GM18498 (cell line): Measurements from ENCODE around the gene THSD7A.

Experiments
- ATAC-seq: cut with Tn5 transposase; IDR thresholded peaks from one replicate; pipeline ENCODE4 v1.9.1; 2021; ENCODE audit warnings: mild to moderate bottlenecking, moderate library complexity; ENCODE audit not compliant: unreplicated experiment

THSD7A gene

DNA sequence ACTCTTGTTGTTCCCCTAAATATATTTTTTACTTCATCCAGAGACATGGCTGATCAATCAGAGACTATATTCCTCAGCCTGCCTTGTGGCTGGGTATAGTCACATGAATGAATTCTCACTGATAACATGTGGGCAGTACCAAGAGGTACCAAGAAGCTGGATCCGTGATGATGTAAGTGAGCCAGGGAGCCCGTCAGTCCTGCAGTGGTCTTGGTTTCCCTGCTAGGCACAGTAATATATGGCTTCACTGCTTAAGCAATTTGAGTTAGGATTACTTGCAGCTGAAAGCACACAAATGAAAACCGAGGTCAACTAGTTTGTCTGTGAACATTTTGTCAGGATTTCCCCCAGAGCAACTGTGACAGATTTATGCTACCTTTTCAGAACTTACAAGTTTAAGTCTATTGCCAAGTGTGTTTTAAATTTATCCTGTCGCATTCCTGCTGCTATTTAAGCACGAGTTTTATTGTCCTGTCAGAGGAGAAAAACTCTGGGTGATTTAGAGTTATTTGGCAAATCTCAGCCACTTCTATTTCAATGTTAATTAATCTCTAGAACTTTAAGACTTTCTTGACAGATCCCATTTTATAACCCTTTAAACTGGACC is 476.5 kb downstream of the THSD7A start:
- no peak for ATAC-seq

DNA sequence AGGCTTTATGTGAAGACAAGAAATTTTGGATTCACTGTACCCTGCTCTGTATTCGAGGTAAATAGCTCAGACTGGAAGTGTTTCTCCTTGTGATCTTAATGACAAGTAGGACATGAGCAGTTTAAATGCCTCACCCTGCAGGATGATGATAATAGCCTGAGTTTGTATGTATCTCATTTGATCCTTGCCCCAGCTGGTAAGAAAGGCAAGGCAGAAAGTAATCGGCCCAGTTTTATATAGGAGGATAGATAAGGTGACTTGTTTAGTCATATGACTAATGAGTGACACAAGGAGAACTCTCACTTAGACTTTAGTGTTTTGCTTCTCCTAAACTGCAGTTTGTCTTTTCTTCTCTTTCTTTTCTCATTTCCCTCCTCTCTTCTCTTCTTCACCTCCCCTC is 485.7 kb downstream of the THSD7A start:
- ATAC-seq = no peak

DNA sequence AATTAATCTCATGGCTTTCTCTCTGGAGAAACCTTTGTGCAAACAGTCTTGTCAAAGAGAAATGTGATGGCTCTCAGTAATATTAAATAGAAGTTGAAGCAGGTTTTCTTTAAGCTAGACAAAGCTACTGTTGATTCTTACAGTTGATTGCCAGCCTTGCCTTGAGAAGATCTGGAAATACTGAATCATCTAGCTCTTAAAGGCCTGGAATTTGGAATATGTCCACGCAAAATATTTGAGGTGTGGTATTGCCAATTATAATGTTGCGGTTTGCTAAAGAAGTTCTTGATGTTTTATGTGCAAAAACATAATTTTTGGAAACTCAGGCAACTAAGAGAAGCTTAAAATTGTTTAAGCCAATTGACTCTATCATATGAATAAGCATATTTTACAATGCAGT is 486.4 kb downstream of the THSD7A start:
- ATAC-seq = no peak

DNA sequence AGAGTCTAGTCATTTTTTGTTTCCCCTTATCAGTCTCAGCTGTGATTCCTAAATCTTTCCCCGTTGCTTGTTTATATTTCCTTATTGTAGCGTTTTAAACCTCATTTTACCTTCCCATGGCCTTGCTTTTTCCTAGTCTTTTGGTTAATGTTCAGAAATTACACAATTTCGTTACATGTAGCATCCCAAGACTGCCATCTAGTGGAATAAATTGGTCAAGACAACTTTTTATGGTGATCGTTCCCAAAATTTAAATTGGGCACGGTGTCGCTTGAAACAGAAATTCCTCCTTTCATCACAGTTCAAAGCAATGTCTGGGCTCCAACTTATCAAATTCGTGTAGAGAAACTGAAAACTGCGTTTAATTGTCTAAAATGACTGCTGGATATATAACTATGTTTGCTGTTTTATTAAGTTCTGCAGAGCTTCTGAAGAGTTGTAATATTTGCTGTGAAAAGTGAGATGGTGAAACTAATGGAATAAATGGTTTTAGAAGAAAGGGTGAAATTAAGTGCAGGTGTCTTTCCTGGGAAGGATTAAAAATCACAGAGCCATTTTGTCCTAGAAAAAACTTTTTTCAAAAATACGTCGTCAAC is 488.1 kb downstream of the THSD7A start:
- no peak for ATAC-seq

DNA sequence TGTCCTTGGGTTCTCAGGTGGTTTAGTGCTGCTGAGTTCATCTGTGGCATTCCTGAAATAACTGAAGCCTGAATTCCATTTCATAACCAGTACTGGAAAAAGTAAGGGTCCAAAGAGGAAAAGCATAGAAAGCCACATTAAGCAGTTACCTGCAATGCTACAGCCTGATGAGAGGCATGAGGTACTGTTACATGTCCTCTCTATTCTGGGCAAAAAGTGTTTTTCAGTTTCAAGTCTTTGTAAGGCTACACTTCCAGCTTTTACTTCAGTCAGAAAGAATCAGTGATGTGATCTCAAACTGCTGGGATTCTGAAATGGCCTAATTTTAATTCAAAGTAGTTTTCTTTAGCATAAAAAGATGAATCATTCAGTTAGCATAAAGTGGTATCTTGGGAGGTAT is 488.9 kb downstream of the THSD7A start:
- no peak for ATAC-seq

DNA sequence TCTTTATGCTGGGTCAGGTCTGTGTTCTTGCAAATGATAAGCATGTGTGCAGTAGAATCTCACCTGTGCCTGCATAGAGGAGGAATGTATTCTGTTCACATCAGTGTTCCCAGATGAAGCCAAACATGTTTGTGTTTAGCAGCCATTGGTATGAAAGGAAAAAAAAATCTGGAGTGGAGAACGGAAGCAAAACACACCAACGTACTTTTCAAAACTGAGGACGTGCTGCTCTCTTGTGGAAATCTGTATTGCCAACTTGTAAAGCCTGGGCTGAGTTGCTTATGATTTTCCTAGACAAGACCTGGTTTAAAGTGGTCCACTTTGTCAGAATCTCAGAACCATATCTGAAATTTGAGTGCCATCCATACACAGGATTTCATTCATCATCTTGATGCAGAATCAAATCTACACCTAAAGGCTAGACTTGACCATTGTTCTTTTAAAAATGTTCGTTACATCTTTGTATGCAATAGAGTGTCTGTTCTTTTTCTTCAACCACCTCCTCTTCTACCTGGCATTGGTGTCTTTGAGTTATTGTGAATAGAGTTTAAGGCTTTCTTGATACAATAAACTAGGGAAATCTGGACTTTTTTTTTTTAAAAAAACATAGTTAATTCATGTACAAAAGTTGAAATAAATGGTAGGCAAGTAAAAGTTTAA is 490.6 kb downstream of the THSD7A start:
- ATAC-seq = no peak

DNA sequence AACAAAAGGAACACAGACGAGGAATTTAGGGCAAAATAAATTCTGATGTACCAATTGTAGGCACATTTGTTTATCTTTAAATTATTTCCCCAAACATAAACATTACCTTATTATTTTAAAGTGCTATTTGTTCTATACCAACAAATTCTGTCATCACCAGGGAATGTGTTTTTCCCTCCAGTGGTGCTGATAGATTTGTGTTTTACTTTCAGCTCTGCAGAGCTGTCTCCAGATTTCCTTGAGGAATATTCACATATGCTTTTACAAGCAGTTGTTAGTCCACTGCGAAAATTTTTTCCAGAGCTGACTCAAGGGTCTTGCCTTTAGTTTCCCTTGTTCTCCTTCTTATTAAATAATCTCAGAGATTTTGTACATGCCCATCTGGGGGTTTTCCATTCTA is 495.6 kb downstream of the THSD7A start:
- no peak for ATAC-seq

DNA sequence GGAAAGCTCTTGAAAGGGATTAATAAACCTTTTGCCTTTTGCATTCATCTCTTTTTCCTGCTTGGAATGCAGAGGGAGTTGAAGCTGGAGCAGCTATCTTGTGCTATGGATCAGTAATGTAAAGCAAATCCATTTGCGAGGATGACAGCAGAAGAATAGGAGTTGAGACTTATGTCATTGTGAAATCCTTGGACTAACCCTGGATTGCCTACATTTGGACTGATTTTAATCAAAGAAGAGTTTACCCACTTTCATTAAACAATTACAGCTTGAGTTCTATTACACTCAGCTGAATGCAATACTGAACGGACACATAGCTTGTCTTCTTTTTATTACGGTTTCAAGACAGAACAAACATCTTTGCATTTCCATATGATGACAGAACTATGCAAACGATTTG is 496.1 kb downstream of the THSD7A start:
- ATAC-seq = no peak

DNA sequence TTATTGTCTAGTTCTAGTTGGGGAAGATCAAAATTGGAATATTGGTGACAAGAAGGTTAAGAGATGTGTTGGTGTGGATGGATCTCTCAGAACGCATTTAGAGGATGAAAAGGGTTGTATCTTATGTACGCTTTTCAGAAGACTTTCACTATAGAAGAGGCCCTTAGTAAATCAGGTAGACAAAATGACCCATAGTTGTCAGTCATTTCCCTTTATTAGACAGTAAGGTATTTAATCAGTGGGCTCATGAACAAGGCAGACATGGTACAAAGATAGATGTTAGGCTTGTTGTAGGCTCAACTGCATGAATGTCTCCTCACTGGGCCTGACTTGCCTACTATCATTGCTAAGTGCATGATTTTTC is 499.2 kb downstream of the THSD7A start:
- peak; percentile 49 for ATAC-seq

DNA sequence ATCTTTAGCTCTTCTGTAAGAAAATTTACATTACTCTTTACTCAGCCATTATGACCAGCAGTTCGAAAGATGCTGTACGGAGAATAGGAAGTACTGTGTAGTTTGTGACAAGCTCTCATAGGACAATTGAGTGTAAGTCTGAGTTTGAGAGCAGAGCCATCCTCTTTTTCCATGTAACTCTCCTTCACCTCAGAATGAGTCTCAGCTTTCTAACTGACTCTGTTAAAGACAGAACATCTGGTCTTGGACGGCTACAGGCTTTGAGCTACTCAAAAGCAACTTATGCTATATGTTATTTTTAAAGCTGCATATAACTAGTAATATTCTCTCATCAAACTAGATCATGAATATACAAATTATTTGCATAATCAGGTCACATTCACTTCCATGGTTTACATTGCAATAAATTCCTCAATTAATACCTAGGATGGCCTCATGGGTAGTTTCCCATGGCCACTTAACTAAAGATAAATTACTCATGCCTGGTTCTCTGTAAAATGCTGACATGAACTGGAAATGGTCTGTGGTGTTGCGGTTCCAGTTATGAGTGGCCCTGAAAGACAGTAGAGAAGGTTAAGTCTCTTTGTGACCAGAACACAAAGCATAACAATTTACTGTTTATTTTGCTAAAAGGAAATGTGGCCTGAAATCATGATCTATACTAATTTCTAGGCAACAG is 499.7 kb downstream of the THSD7A start:
- ATAC-seq = peak; percentile 93

DNA sequence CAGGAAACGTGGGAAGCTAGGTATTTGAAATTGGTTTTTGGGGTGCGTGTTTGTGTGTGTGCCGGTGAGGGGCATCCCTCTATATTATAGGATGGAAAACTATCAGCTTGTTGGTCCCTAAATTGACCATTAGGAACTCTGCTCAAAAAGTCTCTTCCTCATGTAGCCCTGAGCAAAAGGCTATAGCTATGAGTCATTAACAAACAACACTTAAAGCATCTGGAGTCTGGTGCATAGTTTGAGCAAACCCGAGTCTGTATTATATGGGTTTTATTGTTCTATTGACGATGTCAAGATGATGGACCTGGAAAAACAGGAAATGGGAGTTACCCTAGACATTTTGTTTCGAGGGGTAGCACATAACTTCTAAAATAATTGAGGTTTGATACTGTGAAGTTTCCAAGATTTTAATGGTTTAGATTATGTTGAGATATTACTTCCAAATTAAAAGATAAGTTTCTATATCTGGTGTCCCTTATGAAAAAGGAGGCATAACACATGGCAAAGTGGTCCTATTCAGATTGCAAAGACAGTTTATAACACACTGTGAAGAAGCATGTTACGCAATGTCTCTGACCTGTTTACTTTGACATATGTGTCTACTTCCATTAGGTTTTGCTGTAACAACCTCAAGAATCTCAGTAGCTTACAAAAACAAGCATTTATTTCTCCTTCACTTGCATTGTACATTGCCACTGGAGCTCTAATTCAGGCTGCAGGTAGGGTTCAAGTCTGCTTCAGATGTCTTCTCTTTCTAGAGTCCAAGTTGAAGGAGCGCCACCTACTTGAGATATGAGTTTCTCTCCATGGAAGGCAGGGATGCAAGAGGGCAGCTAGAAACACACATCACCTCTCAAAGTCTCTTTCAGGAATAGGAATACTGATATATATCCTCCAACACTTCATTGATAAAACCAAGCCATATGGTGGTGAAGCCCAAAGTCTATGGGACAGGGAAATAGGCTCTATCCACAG is 500.6 kb downstream of the THSD7A start:
- ATAC-seq = no peak

DNA sequence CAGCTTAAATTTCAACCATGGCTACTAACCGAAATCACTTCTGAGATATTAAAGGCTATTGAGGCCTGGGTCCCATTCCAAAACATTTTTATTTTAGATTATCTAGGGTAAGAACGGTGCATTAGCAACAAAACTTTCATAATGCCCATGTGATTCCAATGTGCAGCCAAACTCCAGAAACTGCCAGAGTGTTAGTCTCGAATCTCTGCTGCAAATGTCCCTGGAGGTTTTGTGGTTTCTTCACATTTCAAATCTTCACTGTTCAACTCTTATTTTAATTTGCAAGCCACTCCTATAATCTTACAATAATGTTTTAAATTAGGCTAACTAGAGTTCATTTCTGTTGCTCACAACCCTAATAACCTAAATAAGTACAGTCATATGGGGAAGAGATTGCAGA is 501.3 kb downstream of the THSD7A start:
- no peak for ATAC-seq

DNA sequence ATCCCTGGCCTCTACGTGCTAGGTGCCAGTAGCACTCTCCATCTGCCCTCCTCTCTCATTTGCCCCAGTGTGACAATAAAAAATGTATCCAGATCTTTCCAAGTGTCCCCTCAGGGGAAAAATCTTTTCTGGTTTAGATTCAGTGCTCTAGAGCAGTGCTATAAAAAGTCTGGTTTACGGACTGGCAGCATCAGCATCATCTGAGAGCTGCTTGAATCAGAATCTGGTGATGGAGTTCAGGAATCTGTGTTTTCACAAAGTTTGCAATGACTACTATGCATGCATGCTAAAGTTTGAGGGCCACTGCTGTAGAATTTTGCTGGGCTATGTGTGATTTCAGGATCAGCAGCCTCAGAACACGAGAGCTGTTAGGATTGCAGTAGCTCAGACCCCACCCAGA is 501.8 kb downstream of the THSD7A start:
- ATAC-seq = no peak

DNA sequence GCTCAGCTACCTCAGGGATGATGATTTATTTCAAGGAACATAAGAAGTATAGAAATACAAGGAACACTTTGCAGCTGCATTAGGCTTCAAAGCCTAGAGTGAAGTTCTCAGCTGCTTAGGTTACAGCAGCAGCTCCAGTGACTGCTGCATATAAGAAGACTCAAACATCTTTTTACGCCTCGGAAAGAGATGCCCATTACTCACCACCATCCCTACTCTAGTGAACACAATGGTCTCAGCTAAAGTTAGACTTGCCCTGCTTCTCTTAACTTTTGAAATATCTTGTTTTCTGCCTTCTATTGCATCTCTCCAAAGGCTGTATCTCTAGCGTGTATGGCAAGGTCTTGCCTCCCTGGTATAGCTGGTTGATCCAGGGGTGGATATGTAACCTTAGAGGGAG is 502.4 kb downstream of the THSD7A start:
- no peak for ATAC-seq

DNA sequence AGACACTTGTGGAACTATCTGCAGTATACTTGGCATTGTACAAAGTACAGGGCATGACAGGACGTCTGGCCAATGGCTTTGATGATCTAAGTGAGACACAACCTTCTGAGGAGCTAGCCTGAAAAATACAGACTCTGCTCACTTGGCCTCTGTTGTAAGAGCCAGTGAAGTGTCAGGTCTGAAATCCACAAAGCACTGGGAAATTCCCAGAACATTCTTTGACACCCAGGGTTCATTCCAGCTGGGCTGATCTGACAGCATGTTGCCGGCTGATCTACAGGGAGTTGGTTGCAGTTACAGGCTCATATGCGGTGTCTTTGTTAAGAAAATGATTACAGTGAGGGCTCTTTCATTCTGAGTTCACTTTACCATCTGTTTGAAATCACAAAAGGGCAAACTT is 503.7 kb downstream of the THSD7A start:
- ATAC-seq = no peak

DNA sequence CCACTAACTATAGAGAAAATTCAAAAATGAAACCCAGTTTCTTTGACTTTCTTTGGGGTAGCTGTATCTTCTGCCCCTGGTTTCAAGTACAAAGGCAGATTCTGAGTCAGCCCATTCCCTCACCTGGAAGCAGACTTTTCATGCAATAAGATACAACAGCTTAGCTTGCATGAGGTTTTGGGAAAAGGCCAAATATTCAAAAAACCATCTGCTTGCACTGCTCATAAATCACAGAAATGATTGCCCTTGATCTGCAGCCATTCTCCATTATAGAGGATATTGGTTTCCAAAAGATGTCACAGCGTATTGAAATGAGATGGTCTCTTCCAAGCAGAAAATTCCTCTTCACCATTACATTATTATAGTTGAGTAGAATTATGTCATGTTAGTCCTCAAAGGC is 504.4 kb downstream of the THSD7A start:
- no peak for ATAC-seq
